GM21390 (cell line): ENCODE results near the gene ALDH6A1.

Experiments used
- ATAC-seq: cut with Tn5 transposase; IDR thresholded peaks from one replicate; pipeline ENCODE4 v1.9.1; 2021; ENCODE audit not compliant: unreplicated experiment

The ALDH6A1 gene

GRCh38 chr14:74049876-74050495 lies 34.3 kb downstream of the ALDH6A1 start:
- ATAC-seq = no peak

- no peak for ATAC-seq
Observed at GRCh38 chr14:74048281-74048680, 36.0 kb downstream of the ALDH6A1 start.

- no peak for ATAC-seq
Observed at GRCh38 chr14:74045522-74045921, 38.7 kb downstream of the ALDH6A1 start.

GRCh38 chr14:74042296-74042695 lies 42.0 kb downstream of the ALDH6A1 start:
- no peak for ATAC-seq

- ATAC-seq = no peak
Observed at GRCh38 chr14:74038020-74038859, 46.0 kb downstream of the ALDH6A1 start.

GRCh38 chr14:74035556-74035955 lies 48.7 kb downstream of the ALDH6A1 start:
- ATAC-seq = no peak

- ATAC-seq = no peak
Observed at GRCh38 chr14:74034572-74034971, 49.7 kb downstream of the ALDH6A1 start.

GRCh38 chr14:74029136-74029535 lies 55.1 kb downstream of the ALDH6A1 start:
- no peak for ATAC-seq

- no peak for ATAC-seq
Observed at GRCh38 chr14:74022346-74022745, 61.9 kb downstream of the ALDH6A1 start.

- ATAC-seq = no peak
Observed at GRCh38 chr14:74019408-74020137, 64.7 kb downstream of the ALDH6A1 start.

GRCh38 chr14:74018586-74019407 lies 65.5 kb downstream of the ALDH6A1 start, which contains the start of the genes BBOF1 and ENTPD5:
Gene BBOF1 (plus strand): TSS chr14:74019349. CDS start chr14:74019479, 130 bp downstream.
Gene ENTPD5 (minus strand): TSS chr14:74019288. CDS start chr14:73988102, 31,186 bp downstream.
- peak; percentile 88 for ATAC-seq

- no peak for ATAC-seq
Observed at GRCh38 chr14:74018174-74018585, 66.1 kb downstream of the ALDH6A1 start.

- no peak for ATAC-seq
Observed at GRCh38 chr14:74015963-74016362, 68.3 kb downstream of the ALDH6A1 start.

- no peak for ATAC-seq
Observed at GRCh38 chr14:74015176-74015575, 69.1 kb downstream of the ALDH6A1 start.

GRCh38 chr14:74014299-74014698 lies 70.0 kb downstream of the ALDH6A1 start:
- no peak for ATAC-seq

GRCh38 chr14:74008843-74009499 lies 75.3 kb downstream of the ALDH6A1 start:
- no peak for ATAC-seq
